H1 (cell line): ENCODE results near the gene MACROD2. TPM values are rescaled to one million over a fixed set of nuclear protein-coding genes. Genes with fewer than 3 reads are reported as not detected.

Source experiments
- POU5F1 ChIP-seq: IDR thresholded peaks from 2 replicates; pipeline ENCODE4 v1.6.1; 2011; ENCODE audit warnings: low read depth, mild to moderate bottlenecking, low read length, moderate library complexity
- RNF2 ChIP-seq: fragments of 200-900, 300-1000 bp; sonication (generic); IDR thresholded peaks from 2 replicates; pipeline ENCODE4 v1.7.1; 2016; ENCODE audit warnings: borderline replicate concordance, low read depth, mild to moderate bottlenecking, antibody characterized with exemption, low read length; ENCODE audit not compliant: poor library complexity, severe bottlenecking; ENCODE audit errors: missing control alignments
- SAP30 ChIP-seq: fragments of 300-600 bp; sonication (generic); IDR thresholded peaks from 2 replicates; pipeline ENCODE4 v1.7.1; 2012; ENCODE audit warnings: low read length, moderate library complexity, mild to moderate bottlenecking, inconsistent platforms; ENCODE audit not compliant: insufficient read depth, insufficient replicate concordance
- polyA plus RNA-seq, 7 experiments: library from polyadenylated mRNA; depleted of rRNA in 3 of 7; stranded (reverse) in 5 of 7; unstranded in 2 of 7; fragments of >200 nt in 5 of 7; fragments of 200-250 nt in 2 of 7; gene quantifications; 1 replicate in 5 of 7; 2 replicates in 1 of 7; 4 replicates in 1 of 7; pipeline versions ENCODE4 v1.2.1 to v1.2.3, GENCODE V29; 2011 to 2013; ENCODE audit warnings: missing spikeins in 2 of 7, mixed read lengths in 2 of 7
- total RNA-seq: library from RNA; stranded (reverse); fragmentation: NEBNext Ultra II Directional; extraction: Animal tissue kit (Norgen Biotek cat#: 25700); gene quantifications from 2 replicates; pipeline ENCODE4 v1.2.1, GENCODE V29; 2021

The MACROD2 gene
- total and polyA plus RNA-seq, 2 of the 8 experiments (the other 6 are each of a cell fraction or from before 2014, with no cell fraction given), result 0.70 to 3.9 TPM

GRCh38 chr20:14859627-14860026 is 864.3 kb downstream of the MACROD2 start (continued):
- TF ChIP-seq SAP30, result no peak
- no peak for TF ChIP-seq POU5F1
- no peak for TF ChIP-seq RNF2
